Muscle of arm (tissue), 12 donors: Measurements from ENCODE around the gene ATP2C2. TPM values are rescaled to one million over a fixed set of nuclear protein-coding genes. Genes with fewer than 3 reads are reported as not detected.

ENCODE experiments used
- DNase-seq: peaks from one replicate; pipeline ENCODE4 v3.0.0-alpha.2; 2013
- polyA plus RNA-seq, 12 donors: library from polyadenylated mRNA; unstranded; fragments of 120-200 nt; gene quantifications; one replicate each; pipeline ENCODE4 v1.2.1, GENCODE V29; 2013; ENCODE audit not compliant: insufficient read length in 12 of 12

ATP2C2 gene
- polyA plus RNA-seq, 12 donors = 0.22 to 10.4 (median 0.58) TPM; not detected in 1

DNA sequence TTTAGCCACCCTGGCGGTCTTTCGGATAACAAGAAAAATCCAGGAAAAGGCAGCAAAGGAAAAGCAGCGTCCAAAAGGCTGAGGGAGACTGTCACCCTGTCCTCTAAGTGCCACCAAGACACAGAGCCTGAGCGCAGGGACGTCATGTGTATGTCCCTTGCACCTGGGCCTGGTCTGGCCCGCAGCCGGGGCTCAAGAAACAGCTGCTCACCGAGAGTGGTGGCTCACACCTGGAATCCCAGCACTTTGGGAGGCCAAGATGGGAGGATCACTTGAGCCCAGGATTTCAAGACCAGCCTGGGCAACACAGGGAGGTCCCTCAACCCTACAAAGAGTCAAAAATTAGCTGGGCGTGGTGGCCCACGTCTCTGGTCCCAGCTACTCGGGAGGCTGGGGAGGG lies 145.3 kb downstream of the ATP2C2 start:
- DNase-seq = no peak

Other genes starting within 250 kb of the ATP2C2 start
- gene HSDL1, start 223.4 kb upstream of the ATP2C2 start, polyA plus RNA-seq = 10 to 100 TPM in 11 of 12 donors, not detected in 1; 14.2 to 21.3 (median 19.5) TPM
- gene DNAAF1, start 223.2 kb upstream of the ATP2C2 start, polyA plus RNA-seq = under 1 TPM in 10 of 12 donors, not detected in 2; 0.13 to 0.70 (median 0.33) TPM
- 10 to 100 TPM in 11 of 12 donors, not detected in 1; 18.2 to 43.1 (median 25.1) TPM for gene TAF1C, start 181.5 kb upstream of the ATP2C2 start, polyA plus RNA-seq
- gene ADAD2, start 177.4 kb upstream of the ATP2C2 start, polyA plus RNA-seq = 1 to 10 TPM in 4 of 12 donors, under 1 TPM in 5, not detected in 3; 0.37 to 2.4 (median 0.88) TPM
- gene KCNG4, start 128.5 kb upstream of the ATP2C2 start, polyA plus RNA-seq = under 1 TPM in 7 of 12 donors, not detected in 5; 0.04 to 0.10 (median 0.05) TPM
- gene WFDC1, start 73.7 kb upstream of the ATP2C2 start, polyA plus RNA-seq = 1 to 10 TPM in 10 of 12 donors, not detected in 2; 1.2 to 2.6 (median 1.6) TPM
- gene MEAK7, start 136.1 kb downstream of the ATP2C2 start, polyA plus RNA-seq = 10 to 100 TPM in 6 of 12 donors, 1 to 10 TPM in 5, not detected in 1; 3.3 to 16.0 (median 11.5) TPM
- gene COTL1, start 249.5 kb downstream of the ATP2C2 start, polyA plus RNA-seq = 10 to 100 TPM in 11 of 12 donors, not detected in 1; 17.6 to 72.4 (median 25.3) TPM